GM18502 (cell line): ENCODE results near the gene TMX2.
A peak's percentile ranks its signal among the peaks of the same experiment; 100 is the strongest.
"Not testable (repeated sequence)": the region's sequence is repeated elsewhere in the genome, so short reads cannot be mapped to it uniquely, and the experiment has no call there.

Source experiments
- ATAC-seq: cut with Tn5 transposase; IDR thresholded peaks from one replicate; pipeline ENCODE4 v1.9.1; 2021; ENCODE audit warnings: mild to moderate bottlenecking; ENCODE audit not compliant: unreplicated experiment, poor library complexity

Gene TMX2, protein sequence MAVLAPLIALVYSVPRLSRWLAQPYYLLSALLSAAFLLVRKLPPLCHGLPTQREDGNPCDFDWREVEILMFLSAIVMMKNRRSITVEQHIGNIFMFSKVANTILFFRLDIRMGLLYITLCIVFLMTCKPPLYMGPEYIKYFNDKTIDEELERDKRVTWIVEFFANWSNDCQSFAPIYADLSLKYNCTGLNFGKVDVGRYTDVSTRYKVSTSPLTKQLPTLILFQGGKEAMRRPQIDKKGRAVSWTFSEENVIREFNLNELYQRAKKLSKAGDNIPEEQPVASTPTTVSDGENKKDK

GRCh38 chr11:57712256-57713150, at the start of gene TMX2:
Gene TMX2, plus strand, starts transcription at chr11:57712593. Its CDS starts 26 bp downstream, at chr11:57712619.
- ATAC-seq = peak; percentile 94

- no peak for ATAC-seq
Observed at GRCh38 chr11:57662893-57663292, 49.5 kb upstream of the TMX2 start.

GRCh38 chr11:57663975-57664374, 48.4 kb upstream of the TMX2 start:
- no peak for ATAC-seq

- peak; percentile 73 for ATAC-seq
Observed at GRCh38 chr11:57667117-57667735, 45.2 kb upstream of the TMX2 start.

- ATAC-seq = peak; percentile 85
Observed at GRCh38 chr11:57667736-57668433, 44.5 kb upstream of the TMX2 start, which contains the start of gene ZDHHC5. Gene ZDHHC5, plus strand, starts transcription at chr11:57668114. Its CDS starts 4,977 bp downstream, at chr11:57673091.

DNA sequence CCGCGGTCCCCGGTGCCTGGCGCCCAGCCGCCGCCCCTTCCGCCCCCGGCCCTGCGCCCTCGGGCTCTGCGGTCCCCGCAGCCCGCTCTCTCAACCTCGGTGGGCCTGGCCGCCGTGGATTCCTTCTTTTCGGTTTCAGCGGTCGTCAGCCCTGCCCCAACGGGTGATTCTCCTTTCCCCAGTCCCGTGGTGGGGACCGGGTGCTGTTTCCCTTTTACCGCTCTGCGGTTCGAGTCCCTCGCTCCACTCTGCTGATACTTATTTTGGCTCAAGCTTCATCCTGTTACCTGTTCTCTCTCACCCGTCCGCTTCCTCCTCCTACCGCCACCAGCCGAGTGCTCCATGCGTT, 44.0 kb upstream of the TMX2 start:
- ATAC-seq = peak; percentile 16

DNA sequence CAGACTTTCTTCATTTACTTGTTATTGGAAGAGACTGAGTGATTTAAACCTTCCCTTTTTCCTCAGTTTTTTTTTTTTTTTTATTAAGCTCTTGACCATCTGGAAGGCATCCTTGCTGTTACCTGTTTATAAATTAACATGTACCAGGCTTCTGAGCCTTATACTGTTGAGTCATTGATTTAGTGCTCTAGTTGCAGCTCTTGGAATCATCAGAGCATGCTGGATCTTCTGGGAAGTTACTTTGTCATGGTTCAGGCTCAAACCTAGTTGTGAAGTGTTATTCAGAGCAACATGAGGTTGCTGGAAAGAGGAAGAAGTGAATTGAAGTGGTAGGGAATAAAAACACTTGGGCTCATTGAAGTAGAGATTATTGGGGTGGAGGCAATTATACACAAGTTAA, 38.1 kb upstream of the TMX2 start:
- ATAC-seq = no peak

- no peak for ATAC-seq
Observed at GRCh38 chr11:57675176-57675941, 37.0 kb upstream of the TMX2 start.

GRCh38 chr11:57679396-57679795, 33.0 kb upstream of the TMX2 start:
- no peak for ATAC-seq

DNA sequence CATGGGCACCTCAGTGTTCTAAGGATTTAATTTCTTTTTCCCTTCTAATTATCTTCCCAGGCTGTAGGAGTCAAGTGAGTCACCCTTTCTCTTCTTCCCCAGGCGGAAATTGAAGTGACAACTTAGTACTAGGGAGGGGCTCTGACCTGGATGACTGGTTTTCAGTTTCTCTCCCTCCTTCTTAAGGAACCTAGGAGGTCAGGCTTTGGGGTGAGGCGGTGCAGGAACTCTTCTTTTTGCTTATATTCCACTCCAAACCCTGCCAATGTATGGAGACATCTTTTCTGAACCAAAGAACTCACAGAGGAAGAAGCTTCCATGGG, 31.9 kb upstream of the TMX2 start:
- no peak for ATAC-seq

DNA sequence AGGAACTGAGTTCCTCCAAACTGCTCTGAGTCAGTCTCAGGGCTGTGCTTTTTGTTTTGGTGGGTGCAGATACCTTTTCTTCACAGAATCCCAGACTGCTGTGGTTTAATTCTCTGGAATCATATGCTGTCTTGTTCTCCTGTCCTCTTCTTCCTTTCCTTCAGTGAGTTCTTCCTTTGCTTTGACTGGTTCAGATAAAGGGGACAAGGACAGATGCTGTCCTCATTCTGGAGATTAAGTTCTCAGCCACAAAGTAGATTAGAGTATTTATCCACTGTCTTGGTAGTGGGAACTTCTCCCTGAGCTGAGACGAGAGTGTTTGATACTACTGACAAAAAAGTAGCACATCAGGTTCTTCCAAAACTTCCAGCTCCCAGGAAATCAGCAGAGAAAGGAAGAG, 31.2 kb upstream of the TMX2 start:
- ATAC-seq = no peak

DNA sequence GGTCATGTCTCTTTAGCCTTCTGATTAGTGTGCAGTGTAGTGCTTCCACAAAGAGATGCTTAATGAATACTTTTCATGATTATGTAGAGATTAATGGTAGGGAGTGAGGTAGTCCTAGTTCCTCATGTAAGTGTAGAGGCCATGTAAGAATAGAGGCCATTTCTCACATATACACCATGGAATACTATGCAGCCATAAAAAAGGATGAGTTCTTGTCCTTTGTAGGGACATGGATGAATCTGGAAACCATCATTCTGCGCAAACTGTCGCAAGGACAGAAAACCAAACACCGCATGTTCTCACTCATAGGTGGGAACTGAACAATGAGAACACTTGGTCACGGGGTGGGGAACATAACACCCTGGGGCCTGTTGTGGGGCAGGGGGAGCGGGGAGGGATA, 21.9 kb upstream of the TMX2 start:
- ATAC-seq = not testable (repeated sequence)

DNA sequence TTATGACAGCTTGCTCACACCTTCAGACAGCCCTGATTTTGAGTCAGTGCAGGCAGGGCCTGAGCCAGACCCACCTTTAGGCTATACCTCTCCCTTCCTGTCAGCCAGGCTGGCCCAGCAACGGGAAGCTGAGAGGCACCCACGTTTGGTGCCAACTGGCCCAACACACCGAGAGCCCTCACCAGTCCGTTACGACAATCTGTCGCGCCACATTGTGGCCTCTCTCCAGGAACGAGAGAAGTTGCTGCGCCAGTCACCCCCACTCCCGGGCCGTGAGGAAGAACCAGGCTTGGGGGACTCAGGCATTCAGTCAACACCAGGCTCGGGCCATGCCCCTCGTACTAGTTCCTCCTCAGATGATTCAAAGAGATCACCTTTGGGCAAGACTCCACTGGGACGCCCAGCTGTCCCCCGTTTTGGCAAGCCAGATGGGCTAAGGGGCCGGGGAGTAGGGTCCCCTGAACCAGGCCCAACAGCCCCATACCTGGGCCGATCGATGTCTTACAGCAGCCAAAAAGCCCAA, 13.5 kb upstream of the TMX2 start:
- no peak for ATAC-seq

DNA sequence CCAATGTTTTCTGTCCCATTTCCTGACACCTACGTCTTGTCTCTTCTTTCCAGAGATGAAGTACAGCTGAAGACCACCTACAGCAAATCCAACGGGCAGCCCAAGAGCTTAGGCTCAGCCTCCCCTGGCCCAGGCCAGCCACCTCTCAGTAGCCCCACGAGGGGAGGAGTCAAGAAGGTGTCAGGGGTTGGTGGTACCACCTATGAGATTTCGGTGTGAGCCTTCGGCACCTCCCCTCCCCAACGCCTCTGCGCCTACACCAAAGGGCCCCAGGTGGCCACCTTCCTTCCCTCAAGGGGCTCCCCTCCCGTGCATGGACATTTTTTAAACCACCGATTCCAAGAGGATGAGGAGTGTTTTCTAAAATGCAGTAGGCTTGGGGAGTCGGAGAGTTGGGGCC, 12.6 kb upstream of the TMX2 start:
- no peak for ATAC-seq

- no peak for ATAC-seq
Observed at GRCh38 chr11:57700425-57700824, 12.0 kb upstream of the TMX2 start.

- ATAC-seq = no peak
Observed at GRCh38 chr11:57703341-57703740, 9.1 kb upstream of the TMX2 start.

GRCh38 chr11:57704932-57705331, 7.5 kb upstream of the TMX2 start:
- no peak for ATAC-seq

- ATAC-seq = not testable (repeated sequence)
Observed at GRCh38 chr11:57705432-57705831, 7.0 kb upstream of the TMX2 start.

GRCh38 chr11:57709802-57710367, 2.5 kb upstream of the TMX2 start:
- ATAC-seq = no peak
